ENCODE results near the gene ART4.

DNA sequence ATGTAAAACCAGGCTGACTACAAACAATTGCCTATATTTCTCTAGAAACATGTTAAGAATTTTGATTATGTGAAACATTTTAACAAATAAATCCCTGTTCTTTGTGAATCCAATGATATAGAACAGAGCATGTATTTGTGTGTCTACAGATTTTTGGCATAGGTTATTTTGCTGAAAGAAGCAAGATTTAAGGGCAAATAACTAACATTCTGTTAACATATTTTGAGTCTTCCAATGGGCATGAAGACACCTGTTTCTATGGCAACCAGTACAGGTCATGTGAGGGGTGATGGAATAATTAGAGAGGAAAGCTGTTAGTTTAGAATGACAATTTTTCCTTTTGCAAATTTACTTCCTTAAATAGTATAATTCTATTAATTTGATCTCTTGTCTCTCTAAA lies 8.8 kb downstream of the ART4 start:
- TF ChIP-seq, protein P1, sequence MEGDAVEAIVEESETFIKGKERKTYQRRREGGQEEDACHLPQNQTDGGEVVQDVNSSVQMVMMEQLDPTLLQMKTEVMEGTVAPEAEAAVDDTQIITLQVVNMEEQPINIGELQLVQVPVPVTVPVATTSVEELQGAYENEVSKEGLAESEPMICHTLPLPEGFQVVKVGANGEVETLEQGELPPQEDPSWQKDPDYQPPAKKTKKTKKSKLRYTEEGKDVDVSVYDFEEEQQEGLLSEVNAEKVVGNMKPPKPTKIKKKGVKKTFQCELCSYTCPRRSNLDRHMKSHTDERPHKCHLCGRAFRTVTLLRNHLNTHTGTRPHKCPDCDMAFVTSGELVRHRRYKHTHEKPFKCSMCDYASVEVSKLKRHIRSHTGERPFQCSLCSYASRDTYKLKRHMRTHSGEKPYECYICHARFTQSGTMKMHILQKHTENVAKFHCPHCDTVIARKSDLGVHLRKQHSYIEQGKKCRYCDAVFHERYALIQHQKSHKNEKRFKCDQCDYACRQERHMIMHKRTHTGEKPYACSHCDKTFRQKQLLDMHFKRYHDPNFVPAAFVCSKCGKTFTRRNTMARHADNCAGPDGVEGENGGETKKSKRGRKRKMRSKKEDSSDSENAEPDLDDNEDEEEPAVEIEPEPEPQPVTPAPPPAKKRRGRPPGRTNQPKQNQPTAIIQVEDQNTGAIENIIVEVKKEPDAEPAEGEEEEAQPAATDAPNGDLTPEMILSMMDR (IDR thresholded peaks at IDR 0.05) = no peak
- TF ChIP-seq POLR2A (IDR thresholded peaks at IDR 0.05) (no peak), EP300 (IDR thresholded peaks at IDR 0.05; ENCODE audit: low read depth) (no peak), POLR2AphosphoS5 (IDR thresholded peaks at IDR 0.05) (no peak)
